Hepatocyte (in vitro differentiated cells): ENCODE data around the gene CASKIN1. TPM values are rescaled to one million over a fixed set of nuclear protein-coding genes. Genes with fewer than 3 reads are reported as not detected.
A peak's percentile ranks its signal among the peaks of the same experiment; 100 is the strongest.

Source experiments
- DNase-seq: peaks from one replicate; pipeline ENCODE4 v3.0.0-alpha.2; 2016; ENCODE audit warnings: low spot score
- H2AFZ ChIP-seq: fragments of 200-600 bp; sonication (generic); 2 replicates; pipeline ENCODE4 v1.6.0; 2016; ENCODE audit warnings: antibody characterized with exemption, mild to moderate bottlenecking
- H3K27ac ChIP-seq: fragments of 200-600 bp; sonication (generic); 2 replicates; pipeline ENCODE4 v1.5.1; 2016; ENCODE audit warnings: mild to moderate bottlenecking
- H3K27me3 ChIP-seq: fragments of 200-600 bp; sonication (generic); 2 replicates; pipeline ENCODE4 v1.6.1; 2016
- H3K36me3 ChIP-seq: fragments of 200-600 bp; sonication (generic); replicated peaks from 2 replicates; pipeline ENCODE4 v1.5.1; 2016; ENCODE audit warnings: low read depth; ENCODE audit not compliant: insufficient read depth
- H3K4me1 ChIP-seq: fragments of 200-600 bp; sonication (generic); 2 replicates; pipeline ENCODE4 v1.5.1; 2016; ENCODE audit warnings: mild to moderate bottlenecking, moderate library complexity; ENCODE audit not compliant: insufficient read depth
- H3K4me2 ChIP-seq: fragments of 200-600 bp; sonication (generic); 2 replicates; pipeline ENCODE4 v1.6.0; 2016
- H3K4me3 ChIP-seq: fragments of 200-600 bp; sonication (generic); 2 replicates; pipeline ENCODE4 v1.5.1; 2016; ENCODE audit warnings: mild to moderate bottlenecking
- H3K79me2 ChIP-seq: fragments of 200-600 bp; sonication (generic); 2 replicates; pipeline ENCODE4 v1.6.0; 2017; ENCODE audit warnings: mild to moderate bottlenecking
- H3K9me2 ChIP-seq: fragments of 200-600 bp; sonication (generic); replicated peaks from 2 replicates; pipeline ENCODE4 v1.6.0; 2017; ENCODE audit warnings: mild to moderate bottlenecking; ENCODE audit not compliant: insufficient read depth
- H3K9me3 ChIP-seq: fragments of 200-600 bp; sonication (generic); 2 replicates; pipeline ENCODE4 v1.5.1; 2016; ENCODE audit warnings: low read depth, mild to moderate bottlenecking
- H4K20me1 ChIP-seq: fragments of 200-600 bp; sonication (generic); 2 replicates; pipeline ENCODE4 v1.6.0; 2016; ENCODE audit warnings: mild to moderate bottlenecking; ENCODE audit not compliant: insufficient read depth, poor library complexity, severe bottlenecking
- EZH2 ChIP-seq: fragments of 200-600 bp; sonication (generic); IDR thresholded peaks from 2 replicates; pipeline ENCODE4 v1.6.1; 2016; ENCODE audit warnings: antibody characterized with exemption, mild to moderate bottlenecking, borderline replicate concordance
- EZH2phosphoT487 ChIP-seq: fragments of 200-600 bp; sonication (generic); IDR thresholded peaks from one replicate; pipeline ENCODE4 v1.6.1; 2018; ENCODE audit warnings: antibody characterized with exemption, mild to moderate bottlenecking, low read depth, moderate library complexity; ENCODE audit not compliant: unreplicated experiment, severe bottlenecking
- WGBS: methylation state at CpG from one replicate; pipeline ENCODE4 v1.1.6; 2016; ENCODE audit warnings: low lambda C conversion rate; ENCODE audit errors: missing lambda C conversion rate; 5-methylcytosine and 5-hydroxymethylcytosine counted together
- polyA plus RNA-seq: library from polyadenylated mRNA; unstranded; fragments of >200 nt; fragmentation: Nextera tagmentation; extraction: Ambion mirVana; gene quantifications from 2 replicates; pipeline ENCODE4 v1.2.1, GENCODE V29; 2016
- total RNA-seq: library from RNA; depleted of rRNA; stranded (reverse); fragments of >200 nt; gene quantifications from 2 replicates; pipeline ENCODE4 v1.2.3, GENCODE V29; 2014
- TF ChIP-seq, protein P1 (sequence below): fragments of 200-600 bp; sonication (generic); IDR thresholded peaks from 2 replicates; pipeline ENCODE4 v1.5.1; 2016; ENCODE audit warnings: antibody characterized with exemption, mild to moderate bottlenecking; ENCODE audit not compliant: poor library complexity

CASKIN1 gene
- total and polyA plus RNA-seq, 2 experiments from 2014 or later: 0.47 to 1.7 TPM

DNA sequence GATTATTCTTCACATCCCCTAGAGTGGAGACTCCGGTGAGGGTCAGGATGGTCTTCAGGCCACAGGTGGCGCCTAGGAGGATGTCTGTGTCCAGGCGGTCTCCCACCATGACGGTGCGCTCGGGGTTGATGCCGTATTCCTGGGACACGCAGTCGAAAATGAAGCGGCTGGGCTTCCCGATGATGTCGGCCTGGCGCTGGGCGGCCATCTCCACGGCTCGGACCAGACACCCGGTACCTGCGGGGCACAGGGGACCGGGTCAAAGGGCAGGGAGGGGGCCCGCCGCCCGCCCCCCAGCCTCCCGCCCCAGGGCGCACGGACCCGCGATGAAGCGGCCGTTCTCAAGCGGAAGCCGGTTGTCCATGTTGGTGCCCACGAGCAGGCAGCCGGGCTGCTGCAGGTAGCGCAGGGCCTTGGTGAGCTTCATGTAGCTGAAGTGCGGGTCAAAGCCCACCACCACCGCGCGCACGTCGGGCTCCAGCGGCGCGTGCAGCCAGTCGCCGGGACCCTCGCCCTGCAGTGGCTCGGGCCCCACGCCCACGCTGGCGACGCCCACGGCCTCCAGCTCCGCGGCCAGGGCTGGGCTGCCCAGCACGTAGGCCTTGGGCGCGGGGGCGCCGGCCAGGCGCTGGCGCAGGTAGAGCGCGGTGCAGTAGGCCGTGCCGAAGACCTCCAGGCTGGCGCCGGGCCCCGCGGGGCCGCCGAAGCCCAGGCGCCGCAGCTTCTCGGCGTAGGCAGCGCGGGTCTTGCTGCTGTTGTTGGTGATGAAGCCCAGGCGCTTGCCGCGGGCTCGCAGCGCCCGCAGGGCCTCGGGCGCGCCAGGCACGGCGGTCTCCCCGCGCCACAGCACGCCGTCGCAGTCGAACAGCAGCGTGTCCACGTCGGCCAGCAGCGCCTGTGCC, 17.7 kb upstream of the CASKIN1 start:
- H3K36me3 ChIP-seq: no peaks in the 10 kb centered on the region
- 2% methylated on average over 41 of the region's 98 CpGs for WGBS
- H3K27ac ChIP-seq: peak overlapping the region; percentile 80
- TF ChIP-seq, protein P1, sequence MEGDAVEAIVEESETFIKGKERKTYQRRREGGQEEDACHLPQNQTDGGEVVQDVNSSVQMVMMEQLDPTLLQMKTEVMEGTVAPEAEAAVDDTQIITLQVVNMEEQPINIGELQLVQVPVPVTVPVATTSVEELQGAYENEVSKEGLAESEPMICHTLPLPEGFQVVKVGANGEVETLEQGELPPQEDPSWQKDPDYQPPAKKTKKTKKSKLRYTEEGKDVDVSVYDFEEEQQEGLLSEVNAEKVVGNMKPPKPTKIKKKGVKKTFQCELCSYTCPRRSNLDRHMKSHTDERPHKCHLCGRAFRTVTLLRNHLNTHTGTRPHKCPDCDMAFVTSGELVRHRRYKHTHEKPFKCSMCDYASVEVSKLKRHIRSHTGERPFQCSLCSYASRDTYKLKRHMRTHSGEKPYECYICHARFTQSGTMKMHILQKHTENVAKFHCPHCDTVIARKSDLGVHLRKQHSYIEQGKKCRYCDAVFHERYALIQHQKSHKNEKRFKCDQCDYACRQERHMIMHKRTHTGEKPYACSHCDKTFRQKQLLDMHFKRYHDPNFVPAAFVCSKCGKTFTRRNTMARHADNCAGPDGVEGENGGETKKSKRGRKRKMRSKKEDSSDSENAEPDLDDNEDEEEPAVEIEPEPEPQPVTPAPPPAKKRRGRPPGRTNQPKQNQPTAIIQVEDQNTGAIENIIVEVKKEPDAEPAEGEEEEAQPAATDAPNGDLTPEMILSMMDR: no peak
- TF ChIP-seq EZH2 (no peak), EZH2phosphoT487 (no peak)
- H3K4me2 ChIP-seq: peak overlapping the region; percentile 94
- no peaks in the 10 kb centered on the region for H3K9me2 ChIP-seq
- H2AFZ ChIP-seq: no peak overlapping the region
- H3K79me2 ChIP-seq: peaks cover 18% of the 10 kb centered on the region
- peaks cover 8% of the 10 kb centered on the region for H3K4me1 ChIP-seq
- peak overlapping the region; percentile 90 for H3K4me3 ChIP-seq
- no peaks in the 10 kb centered on the region for H3K9me3 ChIP-seq
- peak; percentile 55 for DNase-seq
- H3K27me3 ChIP-seq: no peaks in the 10 kb centered on the region
- peaks cover 8% of the 10 kb centered on the region for H4K20me1 ChIP-seq

DNA sequence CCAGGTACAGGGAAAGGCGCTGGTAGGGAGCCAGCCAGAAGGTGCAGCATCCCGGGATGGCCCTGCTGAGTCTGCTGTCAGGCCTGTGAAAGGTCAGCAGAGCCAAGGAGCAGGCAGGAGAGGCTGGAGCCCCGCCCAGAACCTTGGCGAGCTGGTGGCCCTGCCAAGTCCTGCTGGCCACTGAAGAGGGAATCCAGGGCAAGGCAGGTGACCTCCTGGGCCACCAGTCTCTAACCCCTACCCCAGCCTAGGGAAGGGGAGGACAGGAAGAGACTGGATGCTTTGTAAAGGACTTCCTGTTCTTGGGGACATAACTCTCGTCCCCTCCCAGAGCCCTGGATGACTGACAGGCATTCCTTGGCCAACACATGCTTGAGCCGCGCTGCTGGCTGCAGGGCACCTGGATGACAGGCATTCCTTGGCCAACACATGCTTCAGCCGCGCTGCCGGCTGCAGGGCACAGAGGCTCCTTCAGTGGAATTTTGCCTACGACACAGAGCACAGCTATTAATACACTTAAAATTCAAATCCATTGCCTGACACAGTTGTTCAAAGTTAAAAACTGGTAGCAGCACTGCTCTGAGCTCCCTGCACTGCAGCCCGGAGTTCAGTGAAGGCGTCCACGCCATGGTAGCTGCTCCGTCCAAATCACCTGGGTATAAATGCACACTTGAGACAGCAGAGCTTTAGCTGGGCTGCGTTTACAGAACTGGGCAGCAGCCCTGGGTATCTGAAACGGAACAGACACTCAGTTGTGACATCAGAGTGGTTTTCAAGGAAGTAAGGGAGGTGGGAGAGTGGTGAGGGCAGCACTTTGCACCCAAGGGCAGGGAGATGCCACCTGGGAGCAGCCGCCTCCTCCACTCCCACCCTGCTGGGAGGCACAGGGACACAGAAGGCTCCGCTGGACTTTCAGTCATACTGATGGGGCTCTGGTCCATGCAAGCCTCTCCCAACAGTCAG, 16.2 kb upstream of the CASKIN1 start:
- H2AFZ ChIP-seq: no peak overlapping the region
- no peak overlapping the region for H3K27ac ChIP-seq
- H3K4me1 ChIP-seq: peaks cover 8% of the 10 kb centered on the region
- peak overlapping the region; percentile 94 for H3K4me2 ChIP-seq
- DNase-seq: no peak
- H3K9me3 ChIP-seq: no peaks in the 10 kb centered on the region
- H3K79me2 ChIP-seq: peaks cover 18% of the 10 kb centered on the region
- WGBS: 85% methylated on average over 19 of the region's 19 CpGs
- H3K4me3 ChIP-seq: peak overlapping the region; percentile 90
- peaks cover 8% of the 10 kb centered on the region for H4K20me1 ChIP-seq
- TF ChIP-seq EZH2phosphoT487: no peak
- no peak for TF ChIP-seq EZH2
- TF ChIP-seq, protein P1: no peak
- no peaks in the 10 kb centered on the region for H3K36me3 ChIP-seq
- no peaks in the 10 kb centered on the region for H3K27me3 ChIP-seq
- no peaks in the 10 kb centered on the region for H3K9me2 ChIP-seq

DNA sequence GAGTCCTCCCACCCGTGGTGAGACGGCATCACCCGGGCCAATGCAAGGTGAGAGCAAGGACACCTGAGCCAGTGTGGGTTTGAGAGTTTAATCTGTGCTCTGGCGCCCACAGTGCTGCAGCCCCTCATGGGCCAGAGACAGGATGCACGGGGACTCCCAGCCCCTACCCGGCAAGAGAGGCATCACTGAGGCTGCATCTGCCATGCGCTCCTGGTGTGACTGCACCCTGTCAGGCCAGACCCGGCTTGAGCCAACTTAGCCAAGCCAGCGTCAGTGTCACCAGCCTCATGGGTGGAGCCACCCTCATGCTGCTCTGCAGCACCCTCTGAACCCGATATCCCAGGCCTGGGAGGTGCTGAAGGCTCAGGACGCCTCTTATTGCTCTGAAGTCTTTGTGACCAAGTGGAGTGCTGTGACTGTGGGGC, 15.5 kb upstream of the CASKIN1 start:
- peaks cover 18% of the 10 kb centered on the region for H3K79me2 ChIP-seq
- no peak overlapping the region for H3K4me3 ChIP-seq
- H3K27me3 ChIP-seq: no peaks in the 10 kb centered on the region
- H3K4me2 ChIP-seq: no peak overlapping the region
- TF ChIP-seq EZH2 (no peak), EZH2phosphoT487 (no peak)
- TF ChIP-seq, protein P1: no peak
- no peaks in the 10 kb centered on the region for H3K36me3 ChIP-seq
- 88% methylated on average over 11 of the region's 11 CpGs for WGBS
- H3K4me1 ChIP-seq: peaks cover 8% of the 10 kb centered on the region
- H2AFZ ChIP-seq: no peak overlapping the region
- H3K9me3 ChIP-seq: no peaks in the 10 kb centered on the region
- H3K27ac ChIP-seq: no peak overlapping the region
- H3K9me2 ChIP-seq: no peaks in the 10 kb centered on the region
- peaks cover 8% of the 10 kb centered on the region for H4K20me1 ChIP-seq
- no peak for DNase-seq
